K562 (cell line): Measurements from ENCODE around the gene NRSN2. TPM values are rescaled to one million over a fixed set of nuclear protein-coding genes. Genes with fewer than 3 reads are reported as not detected.

Experiments used
- HDAC8 ChIP-seq: fragments of 450-650 bp; IDR thresholded peaks from 2 replicates; pipeline ENCODE4 v1.6.1; 2016; ENCODE audit warnings: mild to moderate bottlenecking, missing genetic modification characterization, moderate library complexity, missing compliant biosample characterization
- HMGN3 ChIP-seq: IDR thresholded peaks from 2 replicates; pipeline ENCODE4 v1.6.1; 2011; ENCODE audit warnings: borderline replicate concordance, low read depth, mild to moderate bottlenecking, mixed read lengths, low read length; ENCODE audit not compliant: insufficient read length; ENCODE audit errors: extremely low read depth
- KLF13 ChIP-seq: fragments of 450-650 bp; IDR thresholded peaks from 2 replicates; pipeline ENCODE4 v1.6.1; 2016; ENCODE audit warnings: missing genetic modification characterization, low read depth, mild to moderate bottlenecking, missing compliant biosample characterization, moderate library complexity, borderline replicate concordance
- MAZ ChIP-seq, 2 experiments: fragments of 450-650 bp in 1 of 2; sonication (generic) in 1 of 2; formaldehyde crosslinking; IDR thresholded peaks in 1 of 2; conservative IDR thresholded peaks in 1 of 2; 2 replicates each; pipeline versions ENCODE4 v1.4.0 to v1.5.0; 2020; ENCODE audit warnings: mild to moderate bottlenecking in 1 of 2, missing genetic modification reagents in 1 of 2
- NFYB ChIP-seq: IDR thresholded peaks from 2 replicates; pipeline ENCODE4 v1.6.1; 2011; ENCODE audit warnings: mild to moderate bottlenecking, moderate library complexity; ENCODE audit not compliant: insufficient read length; ENCODE audit errors: extremely low read depth
- OTX1 ChIP-seq: fragments of 450-650 bp; formaldehyde crosslinking; IDR thresholded peaks from 2 replicates; pipeline ENCODE4 v1.4.0; 2022; ENCODE audit warnings: mild to moderate bottlenecking
- TBP ChIP-seq: optimal IDR thresholded peaks from 2 replicates; pipeline ENCODE3; 2011; ENCODE audit warnings: low read depth, low read length, improper control_type of control experiment
- ZBTB7A ChIP-seq: IDR thresholded peaks from 2 replicates; pipeline ENCODE4 v1.6.1; 2011; ENCODE audit warnings: low read depth, mild to moderate bottlenecking, low read length, moderate library complexity, borderline replicate concordance; ENCODE audit not compliant: control insufficient read depth
- polyA plus RNA-seq, 8 experiments: library from polyadenylated mRNA; depleted of rRNA in 4 of 8; stranded (reverse) in 5 of 8; unstranded in 3 of 8; fragments of >200 nt; fragmentation: Nextera tagmentation in 2 of 8; fragmentation: Illumina TruSeq in 1 of 8; extraction: Ambion mirVana in 2 of 8; extraction: Trizol in 1 of 8; gene quantifications; 2 replicates each; pipeline versions ENCODE4 v1.2.1 to v1.2.3, GENCODE V29; 2011 to 2014; ENCODE audit warnings: inconsistent platforms in 1 of 8, missing spikeins in 1 of 8
- total RNA-seq, 7 experiments: library from RNA; depleted of rRNA in 6 of 7; stranded (reverse); fragments of >200 nt in 6 of 7; fragmentation: Illumina TruSeq in 2 of 7; extraction: Trizol in 2 of 7; gene quantifications; 2 replicates each; pipeline versions ENCODE4 v1.2.1 to v1.2.3, GENCODE V29; 2011 to 2021; ENCODE audit warnings: low replicate concordance in 1 of 7
- TF ChIP-seq, protein P1 (sequence below), 2 experiments: fragments of 450-650 bp; IDR thresholded peaks; 2 replicates each; pipeline ENCODE4 v1.6.1; 2016
- TF ChIP-seq, protein P2 (sequence below): sonication (generic); formaldehyde crosslinking; IDR thresholded peaks from 2 replicates; pipeline ENCODE4 v1.9.0; 2022; ENCODE audit warnings: mild to moderate bottlenecking, missing genetic modification reagents
- TF ChIP-seq, protein P3 (sequence below): sonication (generic); formaldehyde crosslinking; IDR thresholded peaks from 2 replicates; pipeline ENCODE4 v1.5.0; 2020; ENCODE audit warnings: missing genetic modification reagents

NRSN2 gene
- total and polyA plus RNA-seq, 9 of the 15 experiments (the other 6 are each of a cell fraction or from before 2014, with no cell fraction given): 7.5 to 29.7 (median 11.1) TPM

DNA sequence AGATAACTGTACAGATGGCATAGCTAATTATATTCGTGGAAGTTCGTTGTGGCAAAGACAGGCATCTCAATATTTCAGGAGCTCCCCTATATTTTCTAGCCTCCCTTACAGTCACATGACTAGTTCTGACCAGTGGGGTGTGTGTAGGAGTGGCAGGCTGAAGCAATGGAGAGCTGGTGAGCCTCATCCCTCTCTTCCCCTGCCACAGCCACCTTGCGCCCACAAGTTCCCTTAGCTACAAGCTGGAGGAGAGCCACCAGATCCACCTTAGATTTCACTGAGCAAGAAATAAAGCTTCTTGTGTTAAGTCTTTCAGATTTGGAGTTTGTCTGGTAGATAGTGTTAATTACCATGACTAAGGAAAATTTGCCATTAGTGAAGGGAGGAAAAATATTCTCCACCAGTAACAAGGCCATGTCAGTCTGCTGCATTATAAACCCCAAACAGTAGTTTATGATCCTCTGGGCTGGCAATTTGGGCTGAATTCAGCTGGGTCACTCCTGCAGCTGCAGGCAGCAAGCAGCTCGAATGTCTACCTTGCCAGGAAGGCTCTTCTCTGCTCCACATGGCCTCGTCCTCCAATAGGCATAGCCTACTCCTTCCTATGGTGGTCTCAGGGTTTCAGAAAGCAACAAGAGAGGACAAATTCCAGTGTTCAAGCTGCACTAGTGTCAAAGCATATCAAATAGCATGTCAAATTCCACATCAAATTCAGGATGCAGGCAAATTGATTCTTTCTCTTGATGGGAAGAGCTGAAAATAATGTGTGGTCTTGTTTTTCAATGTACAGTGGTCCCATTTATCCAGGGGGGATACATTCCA, 53.8 kb downstream of the NRSN2 start (continued):
- TF ChIP-seq, protein P1, sequence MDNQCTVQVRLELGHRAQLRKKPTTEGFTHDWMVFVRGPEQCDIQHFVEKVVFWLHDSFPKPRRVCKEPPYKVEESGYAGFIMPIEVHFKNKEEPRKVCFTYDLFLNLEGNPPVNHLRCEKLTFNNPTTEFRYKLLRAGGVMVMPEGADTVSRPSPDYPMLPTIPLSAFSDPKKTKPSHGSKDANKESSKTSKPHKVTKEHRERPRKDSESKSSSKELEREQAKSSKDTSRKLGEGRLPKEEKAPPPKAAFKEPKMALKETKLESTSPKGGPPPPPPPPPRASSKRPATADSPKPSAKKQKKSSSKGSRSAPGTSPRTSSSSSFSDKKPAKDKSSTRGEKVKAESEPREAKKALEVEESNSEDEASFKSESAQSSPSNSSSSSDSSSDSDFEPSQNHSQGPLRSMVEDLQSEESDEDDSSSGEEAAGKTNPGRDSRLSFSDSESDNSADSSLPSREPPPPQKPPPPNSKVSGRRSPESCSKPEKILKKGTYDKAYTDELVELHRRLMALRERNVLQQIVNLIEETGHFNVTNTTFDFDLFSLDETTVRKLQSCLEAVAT (IDR thresholded peaks at IDR 0.05): peak in 1 of 2 experiments; percentile 68; a peak in 2 of 4 replicates
- TF ChIP-seq KLF13 (tag) (no peak), ZBTB7A (no peak), HMGN3 (no peak), TBP (no peak), OTX1 (CRISPR knock-in tag) (no peak), NFYB (peak; percentile 32), MAZ (CRISPR knock-in tag; conservative IDR thresholded peaks at IDR 0.05 in 1 of 2, IDR thresholded peaks at IDR 0.05 in 1 of 2) (0 out of 4 replicates have a peak, but pooled peaks of 1 of the 2 experiments have one; percentile 14), HDAC8 (tag) (0 out of 2 replicates have a peak, but pooled peaks have one; percentile 8)
- TF ChIP-seq, protein P2, sequence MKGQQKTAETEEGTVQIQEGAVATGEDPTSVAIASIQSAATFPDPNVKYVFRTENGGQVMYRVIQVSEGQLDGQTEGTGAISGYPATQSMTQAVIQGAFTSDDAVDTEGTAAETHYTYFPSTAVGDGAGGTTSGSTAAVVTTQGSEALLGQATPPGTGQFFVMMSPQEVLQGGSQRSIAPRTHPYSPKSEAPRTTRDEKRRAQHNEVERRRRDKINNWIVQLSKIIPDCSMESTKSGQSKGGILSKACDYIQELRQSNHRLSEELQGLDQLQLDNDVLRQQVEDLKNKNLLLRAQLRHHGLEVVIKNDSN: peak; percentile 85
- TF ChIP-seq, protein P3, sequence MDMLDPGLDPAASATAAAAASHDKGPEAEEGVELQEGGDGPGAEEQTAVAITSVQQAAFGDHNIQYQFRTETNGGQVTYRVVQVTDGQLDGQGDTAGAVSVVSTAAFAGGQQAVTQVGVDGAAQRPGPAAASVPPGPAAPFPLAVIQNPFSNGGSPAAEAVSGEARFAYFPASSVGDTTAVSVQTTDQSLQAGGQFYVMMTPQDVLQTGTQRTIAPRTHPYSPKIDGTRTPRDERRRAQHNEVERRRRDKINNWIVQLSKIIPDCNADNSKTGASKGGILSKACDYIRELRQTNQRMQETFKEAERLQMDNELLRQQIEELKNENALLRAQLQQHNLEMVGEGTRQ (CRISPR knock-in tag): peak; percentile 71
